HG02763 (cell line): Measurements from ENCODE around the gene ZNF436.
"Not testable (repeated sequence)": the region's sequence is repeated elsewhere in the genome, so short reads cannot be mapped to it uniquely, and the experiment has no call there.

Source experiments
- ATAC-seq: cut with Tn5 transposase; IDR thresholded peaks from one replicate; pipeline ENCODE4 v1.9.1; 2021; ENCODE audit warnings: mild to moderate bottlenecking, moderate library complexity; ENCODE audit not compliant: unreplicated experiment

Gene ZNF436

DNA sequence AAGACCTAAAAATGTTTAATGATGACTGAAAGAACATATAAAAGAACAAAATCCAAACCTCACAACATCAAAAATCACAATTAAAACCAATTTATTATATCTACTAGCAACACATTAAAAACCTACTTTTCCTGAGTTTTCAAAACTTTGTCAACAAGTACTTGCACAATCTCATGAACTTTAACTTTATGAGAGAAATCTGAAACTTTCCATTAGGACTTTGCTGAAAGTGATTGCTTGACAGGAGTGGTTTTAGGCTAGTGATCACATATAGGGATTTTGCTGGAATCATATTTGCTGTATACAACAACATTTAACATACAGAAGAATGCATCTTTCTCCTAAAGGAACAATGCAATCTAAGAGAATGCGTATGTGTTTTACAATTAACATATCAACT, 38.8 kb downstream of the ZNF436 start:
- ATAC-seq: no peak

- ATAC-seq: no peak
Observed at GRCh38 chr1:23325393-23325792, 44.2 kb downstream of the ZNF436 start.

GRCh38 chr1:23322770-23323169, 46.9 kb downstream of the ZNF436 start:
- no peak for ATAC-seq

GRCh38 chr1:23310280-23310679, 59.4 kb downstream of the ZNF436 start:
- not testable (repeated sequence) for ATAC-seq
